Colon (tissue), 2 donors: ENCODE data around the gene ICE2.

Experiments
- FAIRE-seq: peaks from 2 replicates; lab custom pipeline; 2012; peaks lifted over from hg19 to GRCh38; lab: Jason Lieb, UNC
- donor health status: control.
- donor health status: control.

The ICE2 gene, protein sequence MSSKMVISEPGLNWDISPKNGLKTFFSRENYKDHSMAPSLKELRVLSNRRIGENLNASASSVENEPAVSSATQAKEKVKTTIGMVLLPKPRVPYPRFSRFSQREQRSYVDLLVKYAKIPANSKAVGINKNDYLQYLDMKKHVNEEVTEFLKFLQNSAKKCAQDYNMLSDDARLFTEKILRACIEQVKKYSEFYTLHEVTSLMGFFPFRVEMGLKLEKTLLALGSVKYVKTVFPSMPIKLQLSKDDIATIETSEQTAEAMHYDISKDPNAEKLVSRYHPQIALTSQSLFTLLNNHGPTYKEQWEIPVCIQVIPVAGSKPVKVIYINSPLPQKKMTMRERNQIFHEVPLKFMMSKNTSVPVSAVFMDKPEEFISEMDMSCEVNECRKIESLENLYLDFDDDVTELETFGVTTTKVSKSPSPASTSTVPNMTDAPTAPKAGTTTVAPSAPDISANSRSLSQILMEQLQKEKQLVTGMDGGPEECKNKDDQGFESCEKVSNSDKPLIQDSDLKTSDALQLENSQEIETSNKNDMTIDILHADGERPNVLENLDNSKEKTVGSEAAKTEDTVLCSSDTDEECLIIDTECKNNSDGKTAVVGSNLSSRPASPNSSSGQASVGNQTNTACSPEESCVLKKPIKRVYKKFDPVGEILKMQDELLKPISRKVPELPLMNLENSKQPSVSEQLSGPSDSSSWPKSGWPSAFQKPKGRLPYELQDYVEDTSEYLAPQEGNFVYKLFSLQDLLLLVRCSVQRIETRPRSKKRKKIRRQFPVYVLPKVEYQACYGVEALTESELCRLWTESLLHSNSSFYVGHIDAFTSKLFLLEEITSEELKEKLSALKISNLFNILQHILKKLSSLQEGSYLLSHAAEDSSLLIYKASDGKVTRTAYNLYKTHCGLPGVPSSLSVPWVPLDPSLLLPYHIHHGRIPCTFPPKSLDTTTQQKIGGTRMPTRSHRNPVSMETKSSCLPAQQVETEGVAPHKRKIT

DNA sequence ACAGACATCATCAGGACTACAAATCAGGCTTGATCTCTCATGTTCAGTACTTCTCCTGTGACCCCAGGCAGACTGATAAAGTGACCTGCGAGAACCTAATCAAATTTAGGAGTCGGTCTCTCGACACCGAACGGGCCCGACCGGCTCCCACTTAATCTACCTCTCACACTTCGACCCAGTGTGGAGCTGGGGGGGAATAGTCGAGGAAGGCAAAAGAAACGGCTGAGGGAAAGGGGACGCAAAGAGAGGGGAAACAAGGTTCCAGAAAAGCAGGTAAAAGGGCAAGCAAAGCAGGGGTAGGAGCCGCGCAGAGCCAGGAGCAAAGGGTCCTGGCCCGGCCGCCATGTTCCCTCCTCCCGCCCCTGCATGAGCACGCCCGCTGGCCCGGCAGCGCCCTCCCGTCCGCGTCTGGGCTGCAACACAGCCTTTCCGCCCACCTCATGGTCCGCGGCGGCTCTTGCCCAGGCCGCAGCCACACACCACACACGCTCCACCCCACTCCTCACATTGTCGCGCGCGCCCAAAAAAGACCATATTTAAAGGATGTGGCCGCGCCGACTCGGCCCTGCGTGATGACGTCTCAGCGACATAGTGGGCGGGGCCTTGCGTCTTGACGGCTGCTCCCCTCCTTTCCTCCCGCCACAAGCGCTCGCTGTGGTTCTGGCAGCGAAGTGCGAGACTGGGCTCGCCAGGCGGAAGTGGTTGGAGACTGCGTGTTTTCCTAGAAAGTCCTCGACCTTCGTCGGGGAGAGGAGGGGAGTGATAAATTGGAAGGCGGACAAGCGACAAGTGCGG lies at the start of gene ICE2:
ICE2 (minus strand) TSS at position 577 of the 795 bp plus-strand sequence. CDS start 1,165 bp downstream, outside the sequence.
- FAIRE-seq: no peak

DNA sequence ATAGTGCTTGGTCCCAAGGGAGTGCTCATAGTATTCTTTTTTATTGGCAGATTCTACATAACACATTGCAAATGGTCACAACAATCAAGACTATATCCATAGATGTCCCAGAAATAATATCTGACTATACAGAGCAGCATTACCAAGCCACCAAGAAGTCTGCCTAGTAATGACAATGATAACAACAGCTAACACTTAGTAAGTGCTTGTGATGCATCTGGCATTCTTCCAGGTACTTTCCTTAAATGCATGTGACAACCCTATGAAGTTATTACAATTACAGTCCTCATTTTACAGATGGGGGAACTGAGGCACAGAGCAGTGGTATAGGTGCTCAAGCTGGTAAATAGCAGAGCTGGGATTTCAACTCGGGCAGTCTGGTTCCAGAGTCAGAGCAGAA lies 49.6 kb upstream of the ICE2 start:
- no peak for FAIRE-seq

DNA sequence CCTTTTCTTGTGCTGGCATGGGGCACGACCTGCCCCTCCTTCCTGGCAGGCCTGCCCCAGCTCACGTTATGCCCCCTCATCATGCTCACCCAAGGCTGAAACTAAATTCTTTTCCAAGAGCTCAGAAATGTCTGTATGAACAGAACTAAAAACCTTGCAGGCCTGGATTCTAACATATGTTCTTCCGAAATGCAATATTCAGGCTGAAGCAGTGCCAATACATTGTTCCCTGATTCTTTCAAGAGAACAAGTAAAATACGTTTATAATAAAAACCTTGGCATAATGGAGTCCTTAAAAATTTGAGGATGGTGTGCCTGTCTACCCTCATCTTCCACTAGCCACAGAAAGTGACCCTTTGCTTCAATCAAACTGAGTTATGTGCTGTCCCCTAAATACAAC lies 48.5 kb upstream of the ICE2 start:
- FAIRE-seq: no peak

DNA sequence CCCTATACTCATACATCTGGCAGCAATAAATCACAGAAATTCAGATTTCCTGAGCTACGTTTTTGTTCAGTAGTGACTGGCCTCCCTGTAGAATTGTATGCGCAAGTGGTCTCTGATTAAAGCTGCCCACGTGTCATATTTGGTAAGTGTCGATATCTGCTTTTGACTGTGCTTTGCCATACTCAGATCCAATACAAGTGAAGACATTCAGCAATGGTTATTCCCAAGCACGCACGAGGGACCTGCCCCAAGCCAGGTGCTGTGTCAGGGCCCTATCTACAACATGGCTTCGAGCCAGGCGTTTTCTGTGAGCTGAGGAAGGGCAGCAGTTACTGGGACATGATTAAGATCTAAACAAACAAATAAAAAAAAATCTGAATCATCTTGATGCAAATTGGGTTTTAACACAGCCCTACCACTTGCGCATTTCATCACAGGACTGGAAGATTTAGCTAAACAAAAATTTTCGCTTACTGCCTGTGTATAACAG lies 47.2 kb upstream of the ICE2 start:
- FAIRE-seq: no peak

DNA sequence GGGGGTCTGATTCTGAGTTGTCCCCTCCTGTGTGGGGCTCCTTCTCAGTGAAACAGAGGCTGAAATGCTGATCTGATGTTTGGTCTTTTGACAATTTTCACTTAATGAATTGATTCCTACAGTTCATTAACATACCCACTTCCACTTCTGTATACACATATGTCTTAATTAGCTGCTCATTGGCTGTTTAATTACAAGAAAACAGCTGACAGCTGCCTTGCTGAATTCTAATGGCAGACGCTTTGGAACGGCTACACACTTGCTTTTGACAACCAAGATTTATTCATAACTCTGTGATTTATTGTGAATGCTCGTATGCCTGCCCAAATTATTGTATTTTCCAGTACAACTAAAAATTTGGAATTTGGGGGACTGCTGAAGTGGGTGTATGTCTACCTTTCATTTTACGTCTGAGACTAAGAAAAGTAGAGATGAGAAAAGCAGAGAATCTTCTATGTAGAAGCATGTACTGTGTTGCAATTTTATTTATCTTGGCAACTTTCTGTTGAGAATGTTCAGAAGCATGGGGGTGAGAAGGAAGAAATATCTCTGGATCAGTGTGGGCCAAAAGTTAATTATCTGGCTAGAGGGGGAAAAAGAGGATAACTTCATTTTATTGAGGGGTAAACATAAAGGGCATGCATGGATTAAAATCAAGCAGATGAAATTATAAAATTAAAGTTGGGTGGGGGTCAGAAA lies 46.5 kb upstream of the ICE2 start:
- FAIRE-seq: no peak

DNA sequence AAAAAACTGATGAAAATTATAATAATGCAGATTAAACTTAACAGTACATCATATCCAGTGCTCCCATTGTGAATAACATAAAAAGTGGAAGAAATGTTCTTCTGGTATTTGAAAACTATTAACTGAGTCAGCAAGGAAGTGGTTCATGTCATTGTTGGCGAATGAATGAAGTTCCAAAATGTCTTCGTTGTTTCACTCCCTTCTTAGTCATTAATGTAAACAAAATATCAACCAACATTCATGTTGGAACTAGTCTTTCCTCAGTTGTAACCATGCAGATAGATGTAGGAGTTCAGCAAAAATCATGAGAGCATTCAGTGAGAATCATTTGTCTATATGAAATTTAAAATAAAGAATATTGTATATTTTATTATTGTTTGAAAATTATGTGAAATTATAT lies 44.1 kb upstream of the ICE2 start:
- no peak for FAIRE-seq

DNA sequence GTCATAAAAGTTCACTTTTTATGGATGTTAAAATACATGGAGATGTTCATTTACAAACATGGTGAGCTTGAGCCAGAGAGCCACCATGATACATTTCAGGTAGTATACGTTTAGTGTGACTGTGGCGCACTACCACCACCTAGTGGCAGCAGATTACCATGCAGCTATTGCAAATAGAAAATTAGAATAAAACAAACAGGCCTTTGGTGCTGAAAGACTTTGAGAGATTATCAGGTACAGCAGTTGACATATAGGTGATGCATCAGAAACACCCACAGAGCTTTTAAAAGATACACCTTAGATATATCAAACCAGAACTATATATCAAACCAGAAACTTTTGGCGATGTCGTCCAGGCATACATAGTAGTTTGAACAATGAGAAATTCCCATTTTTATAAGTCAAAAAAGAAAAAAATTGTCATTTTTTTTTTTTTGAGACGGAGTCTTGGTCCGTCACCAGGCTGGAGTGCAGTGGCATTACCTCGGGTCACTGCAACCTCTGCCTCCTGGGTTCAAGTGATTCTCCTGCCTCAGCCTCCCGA lies 42.0 kb upstream of the ICE2 start:
- FAIRE-seq: no peak

DNA sequence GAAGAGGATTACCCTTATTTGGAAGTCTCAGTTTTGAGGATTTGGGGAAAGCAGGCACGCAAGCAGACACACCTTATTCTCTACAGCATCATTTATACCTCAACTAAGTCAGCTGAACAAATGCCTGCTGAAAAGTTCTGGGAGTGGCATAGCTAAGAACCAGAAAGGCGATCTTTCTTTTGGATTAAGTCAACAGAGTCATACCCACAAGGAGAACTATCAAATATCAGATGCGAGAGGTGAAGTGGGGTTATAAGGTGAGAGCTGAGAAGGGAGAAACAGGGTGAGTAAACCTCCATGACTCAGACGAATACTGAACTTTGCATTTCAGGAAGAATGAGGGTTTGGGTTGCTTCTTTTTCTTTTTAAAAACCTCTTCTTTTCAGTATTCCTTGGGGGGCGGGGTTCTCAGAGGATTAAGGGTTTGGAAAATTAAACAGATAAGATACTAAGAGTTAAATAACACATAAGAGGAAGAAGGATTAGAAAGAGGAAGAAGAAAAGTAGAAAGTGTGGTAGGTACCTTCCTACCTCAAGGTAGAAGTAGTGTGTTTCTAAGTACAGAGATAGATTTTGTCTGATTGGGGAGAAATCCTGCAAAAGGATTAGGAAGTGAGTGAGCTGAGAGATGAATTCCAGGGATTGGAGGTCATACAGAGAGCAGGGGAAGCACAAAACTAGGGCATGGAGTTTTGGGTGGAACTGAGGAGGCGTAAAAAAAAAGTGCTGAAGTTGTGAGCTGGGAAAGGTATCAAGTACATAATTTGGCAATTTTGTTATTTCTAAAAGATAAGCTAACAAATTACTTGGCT lies 41.3 kb upstream of the ICE2 start:
- no peak for FAIRE-seq

DNA sequence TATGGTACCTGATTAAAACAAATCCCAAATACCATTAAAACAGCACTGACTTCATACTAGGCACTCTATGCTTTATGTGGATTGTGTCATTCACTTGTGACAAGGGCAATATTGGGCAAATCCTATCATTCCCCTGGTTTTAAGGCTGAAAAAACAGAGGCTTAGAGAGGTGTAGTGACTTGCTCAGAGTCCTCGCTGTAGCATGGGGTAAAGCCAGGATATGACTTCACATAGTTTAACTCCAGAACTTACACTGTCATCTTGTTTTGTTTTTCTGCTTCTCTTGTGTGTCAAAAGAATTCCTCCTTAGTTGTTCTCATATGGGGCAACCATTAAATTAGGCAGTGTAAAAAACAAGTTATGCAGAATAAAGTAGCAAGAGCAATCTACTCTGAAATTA lies 40.3 kb upstream of the ICE2 start:
- FAIRE-seq: no peak

DNA sequence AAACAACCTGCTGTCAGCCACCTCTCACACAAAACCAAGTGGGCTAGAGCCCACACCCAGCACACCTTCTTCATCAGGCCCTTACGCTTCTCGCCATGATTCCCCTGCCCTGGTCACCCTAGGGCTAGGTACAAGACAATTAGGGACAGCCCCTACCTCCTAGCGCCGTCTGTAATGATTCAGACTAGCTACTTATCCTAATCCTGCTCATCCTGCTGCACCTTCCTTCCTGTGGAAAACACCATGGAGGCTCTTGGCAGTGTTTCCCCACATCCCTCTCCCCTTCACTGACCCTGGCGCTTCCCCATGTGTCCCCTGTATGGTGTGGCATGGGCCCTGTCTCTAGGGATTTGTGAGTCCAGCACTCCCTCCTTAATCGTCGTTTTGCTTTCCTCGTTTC lies 39.6 kb upstream of the ICE2 start:
- no peak for FAIRE-seq

DNA sequence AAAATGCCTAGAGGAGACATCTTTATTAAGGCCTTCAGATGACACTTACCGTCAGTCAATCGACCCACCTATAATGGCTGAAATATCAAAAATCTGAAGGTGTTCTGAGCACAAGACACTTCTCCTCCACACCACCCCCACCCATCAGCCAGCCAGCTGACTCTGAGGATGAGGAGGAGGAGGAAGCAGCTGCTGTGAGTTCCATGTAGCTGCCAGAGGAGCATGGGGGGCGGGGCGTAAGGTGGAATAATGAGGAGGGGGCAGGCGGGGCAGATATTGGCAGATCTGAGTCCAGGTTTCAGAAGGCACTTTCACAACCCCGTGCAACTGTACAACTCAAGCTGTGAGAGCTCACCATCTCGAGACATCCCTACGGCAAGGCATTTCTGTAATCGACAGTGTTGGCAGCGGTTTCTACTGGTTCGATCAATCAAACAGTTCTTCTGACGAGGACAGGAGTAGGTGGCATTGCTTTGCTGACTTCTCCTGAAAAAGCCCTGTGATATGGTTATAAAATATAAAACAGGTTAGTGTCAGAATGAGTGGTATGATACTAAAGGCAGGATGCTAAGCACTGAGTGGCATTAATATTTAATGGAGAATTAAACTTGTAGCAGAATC lies 35.4 kb upstream of the ICE2 start:
- no peak for FAIRE-seq

DNA sequence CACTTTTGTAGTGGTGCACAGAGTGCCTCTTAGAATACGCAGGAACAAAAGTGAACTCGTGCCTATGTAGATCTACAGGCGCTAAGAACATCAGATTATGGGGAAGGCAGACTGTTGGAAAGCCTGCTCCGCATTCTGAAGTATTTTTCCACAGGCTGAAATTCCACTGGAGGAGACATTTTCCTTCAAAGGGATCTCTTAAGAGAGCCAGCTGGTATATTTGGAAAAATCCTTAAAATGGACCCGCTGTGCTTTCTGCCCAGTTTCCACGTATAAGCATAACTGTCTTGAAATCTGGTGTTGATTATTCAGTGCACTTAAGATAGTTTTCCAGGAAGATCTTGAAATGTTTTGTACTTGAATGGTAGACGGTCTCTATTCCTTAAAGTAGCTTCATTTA lies 34.7 kb upstream of the ICE2 start:
- FAIRE-seq: no peak

DNA sequence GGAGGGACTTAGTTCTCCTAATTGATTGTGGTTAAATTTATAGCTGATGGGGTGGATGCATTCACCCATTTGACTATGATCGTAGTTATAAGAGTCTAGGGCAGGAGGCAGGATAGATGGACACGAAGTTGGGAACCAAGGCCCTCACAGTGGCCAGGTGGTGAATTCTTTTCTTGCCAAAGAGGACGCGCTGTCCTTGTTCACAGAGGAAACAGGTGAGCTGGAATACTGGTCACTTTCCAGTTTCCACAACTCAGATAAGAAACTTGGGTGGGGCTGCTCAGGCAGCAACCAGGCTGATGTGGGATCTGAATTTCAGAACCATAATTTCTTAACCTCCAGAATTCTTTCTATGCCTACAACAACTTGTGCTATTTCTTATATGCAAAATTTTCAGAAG lies 34.0 kb upstream of the ICE2 start:
- no peak for FAIRE-seq

DNA sequence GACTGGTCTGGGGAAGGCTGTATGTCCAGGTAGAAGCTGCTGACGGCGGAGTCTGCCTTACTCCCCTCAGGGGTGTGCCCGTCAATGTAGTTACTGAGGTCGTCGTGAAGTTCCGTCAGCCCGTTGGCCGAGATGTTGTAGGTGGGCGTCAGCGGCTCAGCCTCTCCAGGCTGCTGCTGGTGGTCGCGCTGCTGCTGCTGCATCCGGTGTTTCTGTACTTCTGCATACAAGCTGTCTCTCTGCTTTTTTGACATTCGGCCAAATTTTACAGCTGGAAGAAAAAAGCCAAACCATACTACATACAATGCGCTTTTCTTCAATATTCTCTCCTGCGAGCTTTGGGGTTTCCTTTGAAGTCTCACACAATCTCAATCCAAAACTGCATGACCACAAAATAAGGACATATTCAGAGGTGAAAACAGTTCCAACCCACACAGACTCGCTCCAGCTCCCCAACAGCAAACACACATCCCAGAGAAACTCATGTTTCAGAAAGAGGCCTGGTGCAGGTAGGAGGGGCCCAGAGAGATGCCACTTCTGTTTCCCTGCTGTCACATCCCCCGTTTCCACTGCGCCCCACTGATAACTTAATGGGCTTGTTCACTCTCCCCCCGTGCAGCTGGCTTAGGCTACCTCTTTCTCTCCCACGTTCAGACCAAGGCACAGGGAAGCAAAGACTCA lies 32.5 kb upstream of the ICE2 start:
- FAIRE-seq: no peak

DNA sequence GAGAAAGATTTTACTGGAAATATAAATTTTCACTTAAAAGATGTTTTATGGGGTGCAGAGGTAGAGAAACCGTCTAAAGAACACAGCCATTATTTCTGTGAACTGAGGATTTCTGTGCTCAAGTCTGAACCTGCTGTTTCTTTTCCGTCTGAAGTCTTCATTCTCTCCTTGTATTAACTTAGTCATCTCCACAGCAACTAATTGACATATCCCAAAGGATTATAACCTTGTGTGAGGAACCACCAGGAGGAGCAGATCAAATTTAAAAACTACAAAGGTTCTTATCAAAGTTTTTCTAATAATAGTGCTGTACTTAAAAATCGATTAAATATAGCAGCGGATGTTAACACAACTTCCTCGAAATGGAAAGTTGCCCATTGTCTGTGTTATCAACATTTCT lies 31.1 kb upstream of the ICE2 start:
- no peak for FAIRE-seq

DNA sequence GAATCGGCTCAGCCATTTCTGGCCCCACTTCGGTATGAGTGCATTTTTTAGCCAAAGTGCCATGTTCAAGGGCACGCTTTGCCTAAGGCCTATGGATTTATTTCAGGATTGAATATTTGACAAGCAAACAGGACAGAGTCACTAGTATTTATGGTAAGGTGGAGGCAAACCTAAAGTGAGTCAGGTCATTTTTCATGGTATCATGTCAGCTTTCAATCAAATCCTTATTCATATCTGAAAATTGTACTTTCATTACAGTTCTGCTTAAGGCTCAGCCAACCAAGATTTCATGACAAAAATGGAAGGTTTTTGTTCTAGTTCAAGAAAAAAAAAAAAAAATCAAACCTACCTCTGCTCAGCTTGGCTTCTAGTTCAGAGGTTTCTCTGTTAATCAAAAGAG lies 30.5 kb upstream of the ICE2 start:
- no peak for FAIRE-seq

DNA sequence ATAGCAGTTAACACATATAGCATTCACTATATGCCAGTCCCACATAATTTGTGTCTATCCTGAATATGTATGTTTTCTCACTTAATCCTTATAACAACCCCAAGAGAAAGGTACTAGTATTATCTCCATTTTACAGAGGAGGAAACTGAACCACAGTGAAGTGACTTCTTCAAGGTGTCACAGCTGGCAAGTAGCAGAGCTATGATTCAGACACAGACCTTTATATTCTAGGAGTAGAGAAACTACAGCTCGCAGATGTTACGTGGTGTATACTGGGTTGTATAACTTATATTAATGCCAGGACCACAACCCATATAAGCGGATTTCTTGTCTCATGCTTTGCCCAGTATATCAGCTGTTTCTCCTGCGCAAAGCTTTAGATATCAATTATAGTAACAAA lies 29.5 kb upstream of the ICE2 start:
- FAIRE-seq: no peak

DNA sequence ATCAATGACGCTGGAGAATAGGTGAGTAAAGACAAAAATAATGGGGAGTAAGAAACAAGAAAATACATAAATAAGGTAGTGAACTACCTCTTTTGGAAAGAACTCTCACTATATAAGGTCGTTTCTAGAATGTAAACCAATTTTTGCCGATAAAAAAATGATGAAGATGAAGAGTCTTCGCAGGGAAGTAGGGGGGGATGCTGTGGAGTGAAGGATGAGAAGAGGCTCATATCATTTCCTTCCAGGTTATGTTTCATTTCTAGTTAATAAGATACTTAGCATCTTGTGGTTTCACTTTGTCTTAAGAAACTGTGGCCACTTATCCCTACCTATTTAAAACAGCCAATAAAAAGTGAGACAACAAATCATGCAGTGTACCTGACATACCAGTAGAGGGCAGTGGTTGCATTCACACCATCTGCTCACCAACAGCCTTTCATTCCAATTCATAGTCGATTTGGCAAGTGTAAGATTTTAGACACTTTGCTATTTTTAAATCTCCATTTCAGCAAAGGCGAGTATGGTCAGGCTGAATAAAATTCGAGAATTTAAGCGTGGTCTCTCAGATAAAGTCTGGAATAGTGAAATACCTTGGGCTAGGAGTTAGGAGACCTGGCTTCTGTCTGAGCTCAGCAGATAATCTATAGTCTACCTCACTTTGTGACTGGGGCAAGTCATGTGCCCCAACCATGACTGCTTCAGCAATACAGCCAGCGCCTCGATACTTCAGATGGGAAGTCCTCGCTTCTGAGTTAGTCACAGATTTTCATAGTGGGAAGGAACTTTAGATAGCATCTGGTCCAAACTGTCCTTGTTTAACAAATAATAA lies 28.9 kb upstream of the ICE2 start:
- peak; percentile 77 for FAIRE-seq
